KG1 (cell line): ENCODE measurements around the gene PBX1.

ENCODE experiments used
- DNase-seq: peaks from one replicate; lab custom pipeline; 2025; lab: John Stamatoyannopoulos, UW

PBX1 gene

DNA sequence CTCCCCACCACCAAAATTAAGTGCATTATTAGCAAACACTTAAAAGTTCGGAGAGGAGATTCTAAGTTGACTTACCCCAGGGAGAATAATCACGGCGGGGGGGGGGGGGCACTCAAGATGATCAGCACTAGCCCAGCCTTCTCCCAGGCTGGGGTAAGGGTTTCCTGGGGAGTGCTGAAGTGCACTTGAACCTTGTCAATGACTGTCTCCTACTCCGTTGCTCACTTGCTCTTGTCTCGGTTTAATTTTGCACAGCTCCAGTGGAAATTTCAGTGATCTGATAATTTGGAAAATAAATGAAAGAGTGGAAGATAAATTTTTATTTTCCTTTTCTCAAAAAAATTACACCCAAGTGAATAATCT, 59.2 kb downstream of the PBX1 start:
- no peak for DNase-seq

DNA sequence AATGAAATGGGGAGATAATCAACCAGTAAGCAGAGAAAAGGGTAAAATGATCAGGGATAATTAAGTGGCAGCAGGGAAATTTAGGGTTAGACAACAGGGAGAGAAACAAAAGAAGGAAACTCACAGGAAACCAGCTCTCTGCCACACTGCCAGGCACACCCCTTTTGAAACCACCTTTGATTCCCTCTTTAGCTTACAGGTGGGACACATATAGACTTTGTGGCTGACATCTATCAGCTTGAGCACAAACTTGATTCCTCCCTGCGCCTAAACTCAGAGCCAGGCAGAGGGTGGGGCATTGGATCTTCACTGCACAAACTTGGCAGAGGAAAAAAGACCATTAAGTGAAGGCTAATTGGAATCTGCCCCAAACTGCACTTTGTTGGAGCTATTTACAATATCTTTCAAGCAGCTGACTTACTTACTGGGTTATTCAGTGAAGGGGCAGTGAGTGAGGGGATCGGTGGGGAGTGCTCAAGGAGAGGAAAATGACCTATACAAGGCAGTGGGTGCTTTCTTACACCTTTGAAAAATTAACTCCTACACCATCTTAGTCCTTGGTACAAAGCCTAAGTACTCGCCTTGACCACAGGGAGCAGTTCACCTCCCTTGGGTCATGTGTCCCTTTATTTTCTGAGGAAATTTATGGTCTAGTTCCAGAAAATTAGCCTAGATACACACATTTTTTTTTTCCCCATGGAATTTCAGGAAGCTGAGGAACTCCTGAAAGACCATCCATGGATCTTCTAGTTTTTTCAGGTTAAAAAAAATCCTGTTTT, 60.2 kb downstream of the PBX1 start:
- DNase-seq, result no peak

- no peak for DNase-seq
Measured at GRCh38 chr1:164622068-164622845, 63.3 kb downstream of the PBX1 start.

GRCh38 chr1:164623805-164624204, 64.8 kb downstream of the PBX1 start:
- no peak for DNase-seq

- no peak for DNase-seq
Measured at GRCh38 chr1:164624400-164624799, 65.4 kb downstream of the PBX1 start.

DNA sequence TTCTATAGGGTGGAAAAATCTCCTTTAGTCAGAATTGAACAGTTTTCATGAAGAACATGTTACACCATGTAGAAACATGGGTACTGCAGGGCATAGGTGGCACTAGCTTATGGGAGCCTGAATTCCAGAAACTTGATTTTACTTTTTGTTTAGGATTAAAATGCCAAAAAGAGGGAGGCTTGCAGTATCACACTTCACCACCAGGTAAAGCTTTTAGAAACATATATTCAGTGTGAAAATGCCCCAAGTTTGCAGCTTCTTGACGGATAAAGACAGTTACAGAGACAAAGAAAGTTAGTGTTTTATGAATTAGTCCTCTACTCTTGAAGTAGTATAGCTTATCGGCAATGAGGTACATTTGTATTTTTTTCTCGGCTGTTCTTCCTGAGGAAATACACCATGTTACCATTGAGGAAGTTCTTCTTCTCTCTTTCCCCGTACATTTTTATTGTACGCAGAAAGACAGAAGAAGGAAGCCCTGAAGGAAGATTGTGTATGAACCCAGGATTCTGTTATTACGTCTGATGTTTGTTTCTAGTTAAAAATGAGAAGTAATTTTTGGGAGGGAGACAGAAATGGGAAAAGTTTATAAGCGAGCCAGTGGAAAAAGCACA, 66.1 kb downstream of the PBX1 start:
- no peak for DNase-seq

DNA sequence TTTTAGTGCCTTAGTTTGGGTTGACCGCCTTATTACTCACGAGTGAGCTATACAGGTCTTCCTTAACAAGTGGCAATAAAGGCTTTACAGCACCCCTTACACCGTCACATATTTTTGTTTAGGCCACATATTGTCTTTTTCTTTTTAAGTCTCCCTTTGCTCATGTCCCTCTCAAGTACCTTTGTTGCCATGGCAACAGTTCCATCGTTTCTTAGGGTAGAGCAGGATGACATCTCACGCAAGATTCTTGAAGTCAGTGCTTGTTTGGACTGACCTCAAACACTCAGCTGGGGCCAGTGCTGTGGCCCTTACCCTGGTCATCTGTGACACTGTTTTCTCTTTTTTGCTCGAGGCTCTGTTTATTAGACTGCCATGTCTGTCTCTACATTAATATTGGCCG, 69.8 kb downstream of the PBX1 start:
- DNase-seq, result no peak

GRCh38 chr1:164629971-164630370, 71.0 kb downstream of the PBX1 start:
- no peak for DNase-seq

DNA sequence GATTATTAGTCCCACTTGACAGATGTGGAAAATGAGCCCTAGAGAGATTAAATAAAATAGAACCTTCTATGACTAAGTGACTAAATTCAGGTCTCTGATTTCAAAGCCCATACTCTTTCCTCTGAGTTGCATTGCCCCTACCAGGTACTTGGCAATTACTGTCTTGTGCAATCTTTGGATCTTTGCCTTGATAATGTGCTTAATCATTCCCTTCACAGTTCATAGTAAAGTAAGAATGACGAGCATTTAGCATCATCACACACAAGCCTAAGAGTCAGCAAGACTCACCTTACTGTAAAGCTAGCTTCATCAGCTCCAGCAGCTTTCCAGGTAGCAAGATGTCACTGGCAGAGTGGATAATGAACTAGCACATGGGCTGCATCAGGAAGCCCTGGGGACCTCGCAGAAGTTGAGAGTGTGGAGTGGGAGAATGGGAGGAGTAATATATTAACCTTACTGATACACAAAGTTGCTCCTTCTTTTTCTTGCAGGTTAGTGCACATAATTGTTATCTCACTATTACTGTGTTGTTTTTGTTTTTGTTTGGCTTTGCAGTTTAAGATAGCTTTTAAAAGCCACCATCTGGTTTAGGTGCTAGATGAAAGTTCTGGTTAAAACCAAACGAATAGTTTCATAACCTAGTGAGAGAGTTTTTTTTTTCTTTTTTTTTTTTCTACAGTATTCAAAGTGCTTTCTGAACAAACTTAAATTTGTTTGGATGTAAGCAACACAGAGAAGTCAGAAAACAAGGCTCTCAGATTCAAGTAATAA, 71.8 kb downstream of the PBX1 start:
- DNase-seq, result no peak

- DNase-seq, result no peak
Measured at GRCh38 chr1:164631751-164632150, 72.8 kb downstream of the PBX1 start.

DNA sequence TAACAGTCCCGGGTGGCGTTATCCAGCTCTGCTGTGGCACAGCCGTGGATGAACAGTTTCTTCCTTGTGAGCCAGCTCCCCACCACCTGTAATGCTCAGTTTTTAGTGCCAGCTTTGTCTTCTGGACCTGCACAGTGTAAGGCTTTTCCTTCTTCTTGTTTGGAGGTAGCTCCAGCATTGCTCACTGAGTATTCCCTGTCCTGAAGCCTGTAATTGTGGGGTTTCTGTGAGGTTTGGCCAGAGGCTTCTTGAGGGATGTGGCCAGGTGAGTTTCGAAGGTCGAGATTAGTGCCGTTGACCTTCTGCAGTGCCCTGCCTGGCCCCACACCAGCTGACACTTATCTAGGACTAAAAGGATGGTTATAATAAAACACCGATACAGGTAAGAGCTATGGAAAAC, 75.0 kb downstream of the PBX1 start:
- no peak for DNase-seq

DNA sequence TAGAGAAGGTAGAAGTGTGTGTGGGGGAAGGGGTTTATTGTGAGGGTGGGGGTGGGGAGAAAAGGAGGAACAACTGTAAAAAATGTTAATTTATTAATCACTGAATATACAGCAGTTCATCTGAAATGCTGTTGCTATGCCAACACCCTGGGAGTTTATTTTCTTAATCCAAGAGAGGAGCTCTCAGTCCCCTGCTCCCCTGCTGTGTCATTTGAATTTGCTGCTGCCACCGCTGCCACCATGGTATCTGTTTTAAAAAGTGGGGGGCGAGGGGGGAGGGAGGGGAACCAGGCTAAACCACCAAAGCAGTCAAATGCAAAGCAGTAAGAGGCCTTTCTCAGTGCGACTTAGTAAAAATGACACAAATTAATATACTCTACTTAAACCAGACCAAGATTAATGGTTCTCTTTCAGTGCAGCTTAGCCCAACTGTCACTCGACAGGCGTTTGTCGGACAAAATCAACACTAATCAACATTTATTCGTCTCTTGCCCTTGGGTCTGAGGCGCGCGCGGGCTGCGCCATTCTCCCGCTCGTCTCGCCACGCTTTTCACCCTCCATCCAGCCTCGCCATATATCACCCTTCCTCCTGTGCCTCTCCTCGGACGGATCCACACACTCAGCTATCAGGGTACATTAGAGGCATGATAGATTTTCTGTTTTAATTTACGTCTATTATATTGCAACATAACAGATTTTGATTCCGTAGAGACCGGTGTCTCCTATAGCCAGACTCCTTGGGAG, 76.2 kb downstream of the PBX1 start:
- DNase-seq, result no peak

GRCh38 chr1:164635803-164636731, 77.1 kb downstream of the PBX1 start:
- no peak for DNase-seq

GRCh38 chr1:164636757-164637156, 77.8 kb downstream of the PBX1 start:
- no peak for DNase-seq

GRCh38 chr1:164637461-164638375, 78.7 kb downstream of the PBX1 start:
- no peak for DNase-seq

- DNase-seq, result no peak
Measured at GRCh38 chr1:164638492-164639202, 79.7 kb downstream of the PBX1 start.

DNA sequence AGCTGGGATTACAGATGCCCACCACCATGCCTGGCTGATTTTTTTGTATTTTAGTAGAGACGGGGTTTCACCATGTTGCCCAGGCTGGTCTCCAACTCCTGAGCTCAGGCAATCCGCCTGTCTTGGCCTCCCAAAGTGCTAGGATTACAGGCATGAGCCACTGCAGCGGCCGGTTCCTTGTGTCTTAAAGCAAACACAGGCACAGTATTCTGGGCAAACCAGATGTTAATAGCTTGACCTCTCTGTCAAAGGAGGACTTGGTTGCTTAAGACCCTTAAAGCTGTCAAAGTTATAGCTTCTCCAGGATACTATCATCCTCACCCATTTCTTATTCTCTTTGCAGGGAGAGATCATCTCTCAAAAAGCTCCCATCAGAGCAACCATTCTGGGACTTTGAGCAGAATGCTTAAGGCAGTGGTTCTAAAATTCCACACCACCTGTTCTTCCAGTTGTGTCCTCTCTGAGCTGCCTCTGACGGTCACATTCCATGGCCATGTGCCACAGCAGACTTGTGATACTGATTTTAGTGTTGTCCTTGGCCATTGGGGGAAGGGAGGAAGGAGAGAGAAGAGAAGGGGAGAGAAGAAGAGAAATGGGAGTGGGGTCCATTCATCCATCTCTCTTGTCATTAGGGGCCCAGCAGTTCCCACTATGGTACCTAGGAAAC, 81.8 kb downstream of the PBX1 start:
- DNase-seq, result no peak

GRCh38 chr1:164641353-164641730, 82.4 kb downstream of the PBX1 start:
- DNase-seq, result no peak
